Activated naive CD8-positive, alpha-beta T cell treated with anti-CD3 and anti-CD28 coated beads, Interleukin-2, amount 10 ng/mL, durations not matched to agents 7 days and 5 days (primary cell): ENCODE measurements around the gene LHPP. TPM values are rescaled to one million over a fixed set of nuclear protein-coding genes. Genes with fewer than 3 reads are reported as not detected.

Source experiments
- ATAC-seq: fragments of 150-1000 bp; cut with Tn5 transposase; one replicate; pipeline ENCODE4 v1.10.0; 2021; ENCODE audit warnings: low read depth, moderate library complexity
- POLR2A ChIA-PET: fragments of 350-600 bp; sonication (Branson Sonifier 250); formaldehyde crosslinking; loops from one replicate; lab custom pipeline; 2021; ENCODE audit warnings: antibody characterized with exemption; lab: Charles Lee
- DNase-seq: peaks from one replicate; pipeline ENCODE4 v3.0.0; 2021
- H3K27ac Mint-ChIP-seq: one replicate; pipeline ENCODE4 v1.8.0; 2022; ENCODE audit warnings: mild to moderate bottlenecking, mixed read lengths
- H3K27me3 Mint-ChIP-seq: one replicate; pipeline ENCODE4 v1.8.0; 2022; ENCODE audit warnings: mild to moderate bottlenecking, moderate library complexity, mixed read lengths
- H3K36me3 Mint-ChIP-seq: one replicate; pipeline ENCODE4 v1.8.0; 2021; ENCODE audit warnings: mild to moderate bottlenecking, mixed read lengths
- H3K4me1 Mint-ChIP-seq: one replicate; pipeline ENCODE4 v1.8.0; 2021; ENCODE audit warnings: mixed read lengths
- H3K4me3 Mint-ChIP-seq: one replicate; pipeline ENCODE4 v1.8.0; 2022; ENCODE audit warnings: mild to moderate bottlenecking, moderate library complexity, mixed read lengths
- H3K9me3 Mint-ChIP-seq: one replicate; pipeline ENCODE4 v1.8.0; 2021; ENCODE audit warnings: mixed read lengths
- total RNA-seq, 2 experiments: library from RNA; stranded (reverse); gene quantifications; one replicate each; pipeline ENCODE4 v1.2.3, GENCODE V29; 2021

LHPP gene
- total RNA-seq, 2 experiments from 2014 or later, result 21.4 to 24.3 TPM

DNA sequence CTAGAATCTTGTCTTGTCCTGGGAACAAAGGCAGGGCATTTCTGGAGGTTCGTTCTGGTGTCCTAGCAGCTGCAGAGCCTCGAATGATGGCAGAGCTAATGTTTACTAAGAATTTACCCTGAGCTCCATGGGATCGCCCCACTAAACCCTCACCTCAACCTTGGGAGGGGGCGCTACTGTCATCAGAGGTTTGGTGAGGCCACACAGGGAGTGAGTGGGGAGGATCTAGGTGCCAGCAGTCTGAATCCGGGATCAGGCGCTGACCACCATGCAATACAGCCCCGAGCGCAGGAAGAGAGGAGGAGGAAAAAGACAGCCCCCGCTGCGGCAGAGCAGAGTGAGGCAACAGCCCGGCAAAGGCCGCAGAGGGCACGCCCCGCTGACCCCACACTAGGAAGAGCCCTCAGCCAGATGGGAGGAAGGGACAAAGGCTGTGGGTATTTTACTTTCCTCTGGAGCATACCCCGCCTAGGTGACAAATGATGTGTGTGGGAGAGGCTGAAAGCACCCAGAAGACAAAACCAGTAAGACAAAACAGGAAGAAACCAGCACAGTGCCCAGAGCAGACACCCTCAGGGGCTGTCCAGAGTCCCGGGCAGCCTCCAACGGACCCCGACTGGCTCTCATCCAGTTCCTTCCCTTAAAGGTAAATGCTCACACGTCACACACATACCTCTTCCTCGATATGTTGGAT lies 179.1 kb downstream of the LHPP start:
- H3K27ac Mint-ChIP-seq, result no peak overlapping the region
- H3K9me3 Mint-ChIP-seq, result no peaks in the 10 kb centered on the region
- POLR2A ChIA-PET, result no interaction called here
- H3K36me3 Mint-ChIP-seq, result no peaks in the 10 kb centered on the region
- no peaks in the 10 kb centered on the region for H3K27me3 Mint-ChIP-seq
- H3K4me1 Mint-ChIP-seq, result peaks cover 21% of the 10 kb centered on the region
- no peak for DNase-seq
- no peak overlapping the region for H3K4me3 Mint-ChIP-seq
- ATAC-seq, result no peak

GRCh38 chr10:124641282-124642087 lies 179.9 kb downstream of the LHPP start:
- Mint-ChIP-seq H3K4me1 (peaks cover 23% of the 10 kb centered on the region), H3K27me3 (no peaks in the 10 kb centered on the region), H3K36me3 (no peaks in the 10 kb centered on the region), H3K27ac (no peak overlapping the region), H3K9me3 (no peaks in the 10 kb centered on the region), H3K4me3 (no peak overlapping the region)
- DNase-seq, result no peak
- ATAC-seq, result no peak
- POLR2A ChIA-PET, result no interaction called here

GRCh38 chr10:124642088-124642710 lies 180.6 kb downstream of the LHPP start:
- DNase-seq, result no peak
- Mint-ChIP-seq H3K36me3 (no peaks in the 10 kb centered on the region), H3K27me3 (no peaks in the 10 kb centered on the region), H3K4me1 (peaks cover 19% of the 10 kb centered on the region), H3K27ac (no peak overlapping the region), H3K4me3 (no peak overlapping the region), H3K9me3 (no peaks in the 10 kb centered on the region)
- no peak for ATAC-seq
- POLR2A ChIA-PET, result no interaction called here

DNA sequence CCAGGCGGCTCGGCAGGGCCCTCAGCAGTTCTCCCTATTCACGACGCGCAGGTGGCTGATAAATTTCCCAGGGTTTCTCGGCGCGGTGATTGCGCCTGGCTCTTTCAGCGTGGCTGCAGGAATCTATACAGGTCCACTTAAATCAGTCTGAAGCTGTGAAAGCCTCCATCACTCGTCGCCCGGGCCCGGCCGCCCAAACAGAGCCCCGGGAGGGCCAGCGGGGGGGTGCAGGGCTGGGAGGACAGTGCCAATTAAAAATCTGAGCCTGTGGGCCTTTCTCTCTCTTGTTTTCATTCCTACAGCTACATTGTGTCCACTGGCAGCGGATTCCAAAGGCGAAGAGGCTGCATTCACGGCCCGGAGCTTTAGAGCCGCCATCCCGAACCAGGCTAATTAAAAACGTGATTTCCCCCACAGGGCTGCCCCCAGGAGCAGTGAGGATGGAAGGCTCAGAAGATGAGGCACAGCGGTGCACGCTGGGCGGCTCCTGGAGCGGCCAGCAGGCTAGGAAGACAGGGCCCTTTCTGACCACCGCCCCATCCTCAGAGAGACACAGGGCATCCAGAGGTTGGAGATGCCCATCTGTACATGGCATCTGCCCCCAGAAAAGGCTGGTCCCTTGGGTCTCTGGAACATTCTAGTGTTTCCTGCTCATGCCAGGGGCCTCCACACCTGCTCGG lies 181.8 kb downstream of the LHPP start:
- Mint-ChIP-seq H3K36me3 (no peaks in the 10 kb centered on the region), H3K4me3 (no peak overlapping the region), H3K9me3 (no peaks in the 10 kb centered on the region), H3K27me3 (no peaks in the 10 kb centered on the region), H3K4me1 (peaks cover 27% of the 10 kb centered on the region), H3K27ac (no peak overlapping the region)
- no peak for ATAC-seq
- DNase-seq, result no peak
- POLR2A ChIA-PET, result no interaction called here

- ATAC-seq (no peak), DNase-seq (no peak)
- Mint-ChIP-seq H3K4me3 (no peak overlapping the region), H3K36me3 (no peaks in the 10 kb centered on the region), H3K27ac (no peak overlapping the region), H3K9me3 (no peaks in the 10 kb centered on the region), H3K27me3 (no peaks in the 10 kb centered on the region), H3K4me1 (peaks cover 34% of the 10 kb centered on the region)
- POLR2A ChIA-PET, result no interaction called here
Measured at GRCh38 chr10:124644236-124644635, 182.6 kb downstream of the LHPP start.

DNA sequence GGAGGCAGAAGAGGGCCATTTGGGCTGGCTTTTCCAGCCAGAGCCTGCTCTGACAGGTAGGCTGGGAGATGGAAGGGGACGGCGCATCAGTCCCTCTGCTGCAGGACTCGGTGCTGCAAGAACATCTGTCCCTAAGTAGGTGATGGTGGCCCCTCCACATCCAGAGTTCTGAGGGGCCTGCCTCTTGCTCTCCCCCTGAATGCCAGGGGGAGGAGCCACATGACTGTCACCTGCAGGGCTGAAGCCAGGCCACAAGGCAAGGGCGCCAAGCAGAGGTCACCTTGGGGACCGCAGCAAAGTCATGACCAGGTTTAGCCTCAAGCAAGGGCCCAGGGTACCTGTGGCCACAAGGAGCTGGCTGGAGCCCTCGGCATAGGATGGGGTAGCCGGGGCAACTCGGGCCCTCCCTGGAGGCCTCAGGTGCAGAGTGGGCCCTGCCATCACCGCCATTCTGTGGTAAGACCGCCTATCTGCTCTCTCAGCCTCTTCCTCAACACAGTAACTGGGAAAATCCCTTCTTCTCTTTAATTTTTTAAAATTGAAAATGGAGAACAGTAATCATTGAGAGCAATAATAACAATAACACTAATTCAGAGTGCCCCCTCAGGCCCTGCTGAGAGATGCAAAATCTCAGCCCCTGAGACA lies 183.3 kb downstream of the LHPP start:
- H3K27ac Mint-ChIP-seq, result no peak overlapping the region
- no peaks in the 10 kb centered on the region for H3K9me3 Mint-ChIP-seq
- POLR2A ChIA-PET, result no interaction called here
- peaks cover 40% of the 10 kb centered on the region for H3K4me1 Mint-ChIP-seq
- no peak overlapping the region for H3K4me3 Mint-ChIP-seq
- H3K36me3 Mint-ChIP-seq, result no peaks in the 10 kb centered on the region
- no peaks in the 10 kb centered on the region for H3K27me3 Mint-ChIP-seq
- no peak for ATAC-seq
- DNase-seq, result no peak

DNA sequence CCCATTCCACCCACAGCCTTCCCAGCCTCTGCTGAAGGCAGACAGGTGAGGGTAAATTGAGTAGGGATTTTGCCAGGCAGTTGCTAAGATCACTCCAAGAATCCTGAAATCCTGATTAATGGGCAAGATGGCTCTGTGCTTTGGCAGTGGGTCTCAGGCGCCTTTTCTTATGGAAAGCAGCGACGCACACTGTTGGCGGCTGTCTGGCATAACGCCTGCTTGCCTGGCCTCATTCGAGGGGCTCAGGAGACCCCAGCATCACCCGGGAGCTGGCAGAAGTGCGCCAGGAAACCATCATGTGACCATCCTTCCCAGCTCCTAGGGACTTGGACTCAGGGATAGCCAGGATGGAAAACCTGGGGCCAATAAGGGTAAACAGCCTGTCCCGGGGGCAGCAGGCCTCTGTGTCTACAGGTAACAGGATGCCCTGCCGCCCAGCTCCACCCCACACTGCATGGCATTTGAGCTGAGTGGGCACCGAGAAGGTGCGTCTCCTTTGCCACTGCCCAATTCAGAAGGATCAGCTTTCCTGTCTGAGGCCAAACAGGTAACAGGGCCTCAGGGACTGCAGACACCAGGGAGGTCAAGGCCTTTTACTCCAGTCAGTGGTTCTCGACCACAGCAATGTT lies 184.0 kb downstream of the LHPP start:
- POLR2A ChIA-PET, result no interaction called here
- Mint-ChIP-seq H3K36me3 (no peaks in the 10 kb centered on the region), H3K27ac (no peak overlapping the region), H3K9me3 (no peaks in the 10 kb centered on the region), H3K27me3 (no peaks in the 10 kb centered on the region), H3K4me3 (no peak overlapping the region), H3K4me1 (peaks cover 43% of the 10 kb centered on the region)
- no peak for ATAC-seq
- no peak for DNase-seq

DNA sequence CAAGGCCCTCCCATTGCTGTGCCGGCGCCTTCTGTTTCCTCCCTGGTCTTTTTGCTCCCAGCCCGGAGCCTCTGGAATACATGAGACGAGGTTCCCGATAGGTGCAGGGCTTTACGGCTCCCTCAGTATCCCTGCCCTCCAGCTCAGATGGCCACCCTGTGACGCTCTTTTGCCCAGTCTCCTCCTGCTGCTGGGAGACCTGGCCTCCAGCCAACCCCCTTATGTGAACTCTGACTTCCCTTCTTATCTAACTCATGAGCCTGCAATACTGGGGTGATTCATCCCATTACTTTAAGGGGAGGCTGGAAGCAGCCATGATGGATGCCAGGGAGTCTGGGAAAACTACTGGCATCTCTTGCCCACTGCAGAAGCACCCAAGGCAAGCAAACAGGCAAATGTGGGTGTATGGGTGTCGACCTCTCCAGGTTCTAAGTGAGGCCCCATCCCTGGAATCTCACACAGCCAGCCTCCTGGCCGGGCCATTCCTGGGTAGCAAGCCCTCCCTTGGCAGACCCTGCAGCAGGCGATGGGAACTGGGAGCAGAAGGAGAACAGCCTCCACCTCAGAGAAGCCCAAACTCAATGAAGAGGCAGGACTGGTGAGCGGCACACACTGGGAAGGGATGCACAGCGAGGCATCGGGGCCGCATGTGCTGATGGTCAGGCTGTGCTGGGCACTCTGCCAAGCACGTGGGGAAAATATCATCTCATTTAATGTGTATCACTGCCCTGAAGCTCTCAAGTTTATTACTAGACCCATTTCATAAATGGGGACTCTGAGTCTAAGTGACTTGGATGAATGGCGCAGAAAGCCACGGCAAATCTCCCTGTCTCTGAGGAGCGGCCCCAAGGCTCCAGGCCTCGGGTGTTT lies 185.1 kb downstream of the LHPP start:
- Mint-ChIP-seq H3K9me3 (no peaks in the 10 kb centered on the region), H3K27me3 (no peaks in the 10 kb centered on the region), H3K4me1 (peaks cover 45% of the 10 kb centered on the region), H3K4me3 (no peak overlapping the region), H3K36me3 (no peaks in the 10 kb centered on the region), H3K27ac (peak overlapping the region; percentile 85)
- no peak for ATAC-seq
- DNase-seq, result no peak
- POLR2A ChIA-PET, result interaction anchor here (1.0 to 2.4 kb wide), 5 partner anchors 32 to 186 kb away, joined by 3 to 19 read pairs (median 5); no protein-coding TSS in a partner anchor

DNA sequence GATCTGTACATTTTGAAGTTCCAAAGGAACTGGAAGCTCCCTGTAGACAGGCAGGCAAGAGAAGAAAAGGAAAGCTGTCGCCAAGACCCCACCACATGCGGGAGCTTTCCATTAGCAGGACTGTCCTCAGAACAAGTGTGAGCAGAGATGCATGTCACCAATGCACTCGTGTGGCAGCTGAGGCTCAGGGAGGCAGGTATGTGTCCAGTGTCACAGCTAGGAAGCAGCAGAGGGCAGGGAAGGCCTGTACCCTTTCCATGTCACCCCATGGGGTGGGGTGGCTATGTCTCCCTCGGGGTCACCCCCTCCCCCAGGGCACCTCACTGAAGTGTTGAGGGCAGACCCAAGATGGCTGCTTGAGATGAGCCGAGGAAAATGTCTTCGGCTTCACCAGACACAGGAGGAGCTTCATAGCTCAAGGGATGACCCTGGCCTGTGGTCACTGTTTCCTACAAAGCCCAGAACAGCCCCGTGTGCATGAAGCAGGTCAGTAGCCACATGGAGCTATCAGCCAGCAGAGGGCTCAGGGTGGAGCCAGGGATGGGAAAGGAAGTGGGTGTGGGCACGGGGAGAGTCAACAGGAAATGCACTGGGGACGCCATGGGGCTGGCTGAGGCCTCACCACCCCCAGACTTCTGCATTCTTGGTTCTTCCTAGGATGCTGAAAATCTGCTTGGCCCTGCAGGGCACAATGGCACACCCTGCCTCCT lies 186.0 kb downstream of the LHPP start:
- Mint-ChIP-seq H3K27ac (peak overlapping the region; percentile 85), H3K36me3 (no peaks in the 10 kb centered on the region), H3K9me3 (no peaks in the 10 kb centered on the region), H3K4me3 (peak overlapping the region; percentile 63), H3K27me3 (peaks cover 3% of the 10 kb centered on the region), H3K4me1 (peaks cover 49% of the 10 kb centered on the region)
- peak; percentile 68 for DNase-seq
- ATAC-seq, result peak; percentile 79
- POLR2A ChIA-PET, result interaction anchor here (0.6 to 2.4 kb wide), 7 partner anchors 29 to 187 kb away, joined by 3 to 20 read pairs (median 5); no protein-coding TSS in a partner anchor

- peaks cover 3% of the 10 kb centered on the region for H3K27me3 Mint-ChIP-seq
- ATAC-seq, result no peak
- POLR2A ChIA-PET, result interaction anchor here (1.0 to 2.4 kb wide), 6 partner anchors 26 to 187 kb away, joined by 3 to 20 read pairs (median 7); no protein-coding TSS in a partner anchor
- peak overlapping the region; percentile 63 for H3K4me3 Mint-ChIP-seq
- peak overlapping the region; percentile 85 for H3K27ac Mint-ChIP-seq
- peaks cover 49% of the 10 kb centered on the region for H3K4me1 Mint-ChIP-seq
- DNase-seq, result no peak
- H3K9me3 Mint-ChIP-seq, result no peaks in the 10 kb centered on the region
- H3K36me3 Mint-ChIP-seq, result no peaks in the 10 kb centered on the region
Measured at GRCh38 chr10:124648131-124648475, 186.5 kb downstream of the LHPP start.

- peaks cover 49% of the 10 kb centered on the region for H3K4me1 Mint-ChIP-seq
- H3K9me3 Mint-ChIP-seq, result no peaks in the 10 kb centered on the region
- peak; percentile 61 for DNase-seq
- no peaks in the 10 kb centered on the region for H3K36me3 Mint-ChIP-seq
- peak overlapping the region; percentile 85 for H3K27ac Mint-ChIP-seq
- peak overlapping the region; percentile 63 for H3K4me3 Mint-ChIP-seq
- ATAC-seq, result peak; percentile 28
- peaks cover 3% of the 10 kb centered on the region for H3K27me3 Mint-ChIP-seq
- POLR2A ChIA-PET, result interaction anchor here (0.8 to 2.4 kb wide), 5 partner anchors 26 to 206 kb away, joined by 3 to 20 read pairs (median 4); no protein-coding TSS in a partner anchor
Measured at GRCh38 chr10:124648738-124649137, 187.1 kb downstream of the LHPP start.
